HG02852 (cell line): Measurements from ENCODE around the gene FOXJ3.

ENCODE experiments used
- ATAC-seq: cut with Tn5 transposase; IDR thresholded peaks from one replicate; pipeline ENCODE4 v1.9.1; 2021; ENCODE audit warnings: mild to moderate bottlenecking, moderate library complexity; ENCODE audit not compliant: unreplicated experiment

Gene FOXJ3

DNA sequence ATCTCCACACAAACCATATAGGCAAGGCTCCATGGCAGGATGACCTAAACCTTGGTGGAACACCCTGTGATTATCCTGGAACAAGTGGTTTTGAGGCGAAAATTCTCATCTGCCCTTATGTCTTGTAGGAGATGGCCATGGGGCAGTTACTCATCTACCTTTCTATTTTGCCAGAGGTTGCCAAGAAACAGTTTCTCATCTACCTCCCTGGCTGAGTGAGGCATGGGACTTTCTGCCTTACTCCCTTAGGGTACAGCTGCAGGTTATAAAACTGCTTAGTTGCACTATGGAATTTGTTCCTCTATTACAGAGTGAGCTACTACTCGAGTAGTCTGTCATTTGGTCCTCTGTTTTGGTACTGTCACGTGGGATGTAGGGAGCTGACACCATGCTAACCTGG, 139.2 kb downstream of the FOXJ3 start:
- no peak for ATAC-seq

DNA sequence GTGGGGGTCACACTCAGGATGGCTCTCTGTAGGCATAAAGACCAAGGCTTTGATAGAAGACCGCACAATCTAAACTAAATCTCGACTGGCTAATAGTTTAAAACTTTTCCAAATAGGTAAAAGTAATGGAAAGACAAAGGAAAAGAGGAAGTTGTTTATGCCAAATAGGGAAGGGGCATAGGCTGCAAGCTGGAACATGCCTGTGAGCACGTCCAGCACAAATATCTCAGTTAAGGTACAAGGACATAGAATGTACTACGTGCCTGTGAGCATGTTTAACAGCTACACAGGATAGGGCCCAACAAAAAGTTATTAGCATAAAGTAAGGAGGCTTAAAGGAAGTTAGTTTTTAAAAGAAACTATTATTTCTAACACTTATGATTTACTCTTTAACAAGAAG, 142.9 kb downstream of the FOXJ3 start:
- no peak for ATAC-seq

DNA sequence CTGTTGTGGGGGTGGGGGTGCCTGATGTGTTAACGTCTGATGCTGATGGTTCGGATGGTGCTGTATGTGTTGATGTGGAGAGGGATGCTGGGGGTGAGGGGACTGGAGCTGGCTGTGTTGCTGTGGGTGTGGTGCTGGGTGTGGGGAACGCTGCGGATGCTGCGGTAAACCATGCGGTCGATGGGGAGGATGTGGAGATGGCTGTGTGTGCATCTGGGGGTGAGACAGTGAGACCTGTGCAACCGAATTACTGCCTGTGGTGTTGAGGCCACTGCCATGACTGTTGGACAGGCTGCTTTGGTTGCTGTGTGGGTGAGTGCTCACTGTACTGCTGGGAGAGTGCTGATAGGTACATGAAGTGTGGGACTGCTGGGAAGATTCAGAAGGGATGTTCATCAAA, 143.7 kb downstream of the FOXJ3 start:
- no peak for ATAC-seq

DNA sequence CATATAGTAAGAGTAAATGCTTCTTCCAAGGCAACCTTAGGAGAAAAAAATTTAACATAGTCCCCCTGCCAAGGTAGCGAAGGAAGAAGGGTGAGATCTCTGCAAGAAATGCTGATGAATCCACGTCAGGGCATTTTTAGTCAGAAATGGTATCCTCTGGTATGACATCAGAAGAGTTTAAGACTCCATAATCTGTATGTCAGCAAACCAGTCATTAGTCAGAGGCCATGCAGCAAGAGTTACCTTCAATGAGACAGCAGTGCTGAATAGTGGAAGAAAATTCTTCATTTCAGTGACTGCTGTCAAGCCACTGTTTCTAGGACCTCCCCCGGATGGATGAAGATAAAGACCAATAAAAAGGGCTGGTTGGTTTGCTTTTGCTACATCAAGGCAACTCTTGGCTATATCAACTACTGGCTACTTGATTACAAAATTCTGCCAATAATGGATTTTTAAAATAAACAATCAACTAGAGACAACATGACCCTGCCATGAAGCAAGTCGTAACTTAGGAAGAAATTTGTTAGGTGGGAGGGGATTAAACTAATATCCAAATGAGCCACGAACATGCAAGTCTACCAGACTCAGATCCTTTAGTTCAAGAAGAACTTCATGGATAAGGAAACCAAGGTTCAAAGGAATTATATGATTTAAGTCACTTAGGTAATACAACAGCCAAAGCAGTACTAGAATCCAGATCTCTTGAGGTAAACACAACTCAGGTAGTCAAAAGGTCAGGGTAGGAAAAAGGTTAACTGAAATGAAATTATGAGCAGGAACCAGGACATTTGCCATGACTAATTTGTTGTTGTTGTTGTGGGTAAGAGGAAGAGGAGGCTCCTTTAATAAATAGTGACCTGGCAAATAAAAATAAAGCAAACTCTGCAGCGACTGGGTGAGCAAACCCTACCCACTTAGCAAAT, 144.8 kb downstream of the FOXJ3 start:
- no peak for ATAC-seq

DNA sequence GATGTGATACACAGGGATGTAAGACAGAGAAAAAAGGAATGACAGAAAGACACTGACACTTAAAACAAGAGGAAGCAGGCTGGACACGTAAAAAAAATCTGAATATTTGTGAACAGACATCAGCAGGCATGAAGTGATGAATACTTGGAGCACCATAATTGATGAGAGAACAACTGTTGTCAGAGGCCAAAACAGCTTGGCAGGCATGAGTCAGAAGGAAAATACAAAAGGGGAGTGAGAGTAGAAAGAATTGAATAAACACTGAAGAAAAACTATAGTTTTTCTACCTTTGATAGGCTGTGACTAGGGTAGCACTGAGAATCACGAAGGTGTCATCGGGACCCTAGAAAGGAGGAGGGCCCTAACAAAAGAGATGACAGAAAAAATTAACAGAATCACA, 148.9 kb downstream of the FOXJ3 start:
- no peak for ATAC-seq

DNA sequence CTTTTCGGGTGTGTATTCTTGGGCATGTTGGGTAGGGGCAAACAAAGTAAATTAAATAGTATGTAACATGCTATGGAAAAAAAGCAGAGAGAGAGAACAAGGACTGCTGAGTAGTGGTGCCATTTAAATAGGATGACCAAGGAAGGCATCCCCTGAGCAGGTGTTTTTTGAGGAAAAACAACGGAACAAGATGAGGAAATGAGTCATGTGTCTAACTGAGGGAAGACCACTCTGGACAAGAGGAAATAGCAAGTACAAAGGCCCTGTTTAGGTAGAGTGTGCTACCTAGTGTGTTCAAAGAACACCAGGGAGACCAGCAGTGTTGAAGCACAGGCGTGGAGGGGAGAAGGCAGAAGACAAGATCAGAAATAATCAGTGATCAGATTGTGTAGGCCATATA, 150.4 kb downstream of the FOXJ3 start:
- ATAC-seq: no peak

DNA sequence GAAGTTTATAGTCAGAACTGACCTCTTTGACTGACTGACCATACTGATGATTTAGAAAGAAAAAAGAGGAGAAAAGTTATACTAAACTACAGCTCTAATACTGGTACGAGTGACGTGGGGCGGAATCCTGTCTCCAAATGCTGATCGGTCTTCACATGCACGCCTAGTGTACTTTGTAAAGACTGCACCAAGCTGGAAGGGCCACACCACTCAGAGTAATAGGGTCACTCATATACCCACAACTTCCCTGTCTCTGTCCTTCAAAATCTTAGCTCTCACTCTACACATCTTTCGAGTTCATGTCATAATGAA, 151.1 kb downstream of the FOXJ3 start:
- no peak for ATAC-seq

DNA sequence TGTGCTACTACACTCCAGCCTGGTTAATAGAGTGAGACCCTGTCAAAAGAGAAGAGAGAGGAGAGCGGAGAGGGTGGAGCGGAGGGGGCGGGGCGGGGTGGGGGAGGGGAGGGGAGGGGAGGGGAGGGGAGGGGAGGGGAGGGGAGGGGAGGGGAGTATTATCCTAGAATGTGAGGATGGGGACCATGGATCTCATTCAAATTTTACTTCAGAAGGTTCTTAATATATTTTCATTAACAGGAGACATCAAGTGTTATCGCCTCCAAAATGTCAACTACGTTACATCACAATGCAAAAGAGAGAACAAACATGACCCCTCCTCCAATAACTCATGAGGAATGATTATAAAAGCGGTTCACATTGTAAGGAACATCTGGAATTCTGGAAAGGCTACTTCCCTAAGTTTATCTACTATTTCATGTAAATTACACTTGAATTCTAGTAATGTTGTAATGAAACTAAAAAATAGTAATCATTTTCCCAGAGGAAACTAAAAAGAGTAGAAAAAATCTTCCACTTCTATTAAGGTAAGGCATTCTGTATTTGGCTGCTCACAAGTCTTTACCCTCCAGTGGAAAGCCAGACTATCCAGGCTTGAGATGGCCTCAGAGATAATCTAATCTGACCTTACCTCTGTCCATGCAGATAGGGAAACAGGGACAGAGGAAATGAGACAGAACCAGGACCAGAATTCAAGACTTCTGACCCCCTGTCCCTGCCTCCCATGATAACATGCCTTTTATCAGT, 151.7 kb downstream of the FOXJ3 start:
- no peak for ATAC-seq

DNA sequence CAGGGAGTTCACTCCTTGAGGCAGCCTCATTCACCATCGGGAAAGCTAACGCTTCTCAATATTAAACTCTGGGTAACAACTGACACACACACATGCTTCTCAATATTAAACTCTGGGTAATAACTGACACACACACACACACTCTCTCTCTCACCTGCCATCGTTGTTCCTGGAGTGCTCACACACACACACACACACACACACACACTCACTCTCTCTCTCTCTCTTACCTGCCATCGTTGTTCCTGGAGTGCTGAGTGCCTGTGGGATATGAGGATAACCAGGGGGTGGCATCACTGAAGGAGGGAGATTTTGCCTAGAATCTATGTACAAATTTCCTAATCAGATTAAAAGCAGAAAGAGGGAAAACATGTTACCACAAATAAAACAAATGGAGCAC, 153.3 kb downstream of the FOXJ3 start:
- ATAC-seq: no peak

DNA sequence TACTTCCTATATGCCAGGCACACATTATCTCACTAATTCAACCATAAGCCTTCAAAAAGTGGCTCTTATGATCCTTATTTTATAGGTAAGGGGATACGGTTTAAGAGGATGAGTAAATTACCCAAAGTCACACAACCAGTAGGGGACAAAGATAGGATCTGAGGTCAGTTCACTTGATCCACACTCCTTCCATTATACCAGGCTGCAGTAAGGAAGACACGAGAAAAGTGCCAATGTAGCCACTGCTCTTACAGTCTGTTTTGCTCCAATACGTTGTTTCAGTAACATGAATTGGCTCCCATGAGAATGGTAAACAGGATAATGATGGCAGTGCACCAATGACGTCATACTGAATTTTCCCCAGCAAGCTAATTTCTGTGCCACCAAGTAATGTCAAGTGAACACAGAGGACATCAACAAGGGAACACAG, 155.1 kb downstream of the FOXJ3 start:
- ATAC-seq: no peak

DNA sequence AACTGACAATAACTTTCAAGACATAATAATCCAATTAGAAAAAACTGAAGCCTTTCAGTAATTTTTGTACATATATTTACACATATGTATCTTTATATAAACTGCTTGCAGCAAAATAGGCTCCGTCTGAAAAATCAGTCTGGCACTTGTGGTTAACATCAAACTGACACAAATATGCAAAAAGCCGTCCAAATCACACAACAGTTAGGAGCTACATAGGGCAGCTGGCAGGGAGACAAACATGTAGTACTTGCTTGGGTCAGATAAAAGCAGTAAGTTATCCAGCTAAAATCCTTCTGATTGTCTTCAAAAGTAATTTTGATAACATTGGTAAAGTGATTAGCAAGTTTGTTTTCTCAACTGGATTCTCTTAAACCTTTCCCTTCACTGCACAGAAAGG, 155.8 kb downstream of the FOXJ3 start:
- no peak for ATAC-seq

DNA sequence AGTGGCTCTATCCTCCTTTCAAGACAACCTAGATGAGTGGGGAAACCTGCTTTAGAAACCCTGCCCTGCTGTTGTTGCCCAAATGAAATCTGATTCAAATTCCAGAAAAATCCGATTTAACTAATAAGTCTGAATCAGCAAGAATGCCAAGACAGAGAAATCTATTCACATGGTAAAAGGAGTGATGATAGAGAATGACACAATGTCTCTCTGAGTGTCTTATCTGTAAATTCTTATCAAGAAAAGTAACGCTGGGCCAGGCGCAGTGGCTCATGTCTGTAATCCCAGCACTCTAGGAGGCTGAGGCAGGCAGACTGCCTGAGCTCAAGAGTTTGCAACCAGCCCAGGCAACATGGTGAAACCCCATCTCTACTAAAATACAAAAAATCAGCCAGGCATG, 156.8 kb downstream of the FOXJ3 start:
- ATAC-seq: no peak

DNA sequence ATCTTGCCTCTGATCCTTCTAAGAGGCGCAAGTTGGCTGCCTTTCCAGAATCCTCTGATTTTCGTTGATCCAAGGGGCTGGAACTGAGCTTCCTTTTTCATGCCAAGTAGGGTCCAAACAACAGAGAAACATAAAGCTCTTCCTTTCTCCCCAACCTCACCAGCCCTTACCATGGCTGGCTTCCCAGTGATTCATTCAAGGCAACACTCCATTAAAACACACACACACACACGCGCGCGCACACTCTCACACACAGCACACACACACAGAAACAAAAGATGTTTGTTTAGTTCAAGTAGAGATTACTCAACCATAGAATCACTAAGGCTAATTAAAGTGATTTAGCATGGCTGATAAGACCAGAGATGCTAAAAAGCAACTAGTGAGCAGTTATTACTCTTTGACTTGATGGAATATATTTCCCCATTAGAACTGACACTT, 157.5 kb downstream of the FOXJ3 start:
- no peak for ATAC-seq

DNA sequence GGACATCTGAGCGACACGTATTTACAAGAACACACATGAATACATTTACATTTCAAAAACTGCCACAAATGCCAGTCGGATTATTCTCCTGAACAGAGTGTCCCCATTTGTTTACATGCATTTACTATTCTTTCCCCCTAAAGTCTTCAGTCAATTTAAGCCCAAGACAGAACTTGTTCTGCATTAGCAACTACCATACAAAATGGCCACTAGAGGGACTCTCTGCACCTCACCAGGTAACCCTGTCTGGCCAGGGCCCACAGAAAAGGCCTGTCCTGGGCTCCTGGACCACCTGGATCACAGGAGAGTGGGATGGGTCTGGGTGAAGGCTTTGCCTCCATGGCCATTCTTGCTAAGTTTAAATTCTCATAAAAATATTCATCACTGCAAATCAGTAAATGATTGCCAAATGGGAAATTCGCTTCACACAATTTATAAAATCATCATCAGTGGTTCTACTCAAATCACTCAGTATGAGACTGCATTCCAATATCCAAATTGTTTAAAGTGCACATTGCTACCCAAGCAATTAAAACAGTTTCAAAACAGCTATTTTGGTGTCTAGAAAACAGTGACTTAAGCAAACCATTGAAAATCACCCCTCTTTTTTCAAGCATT, 158.0 kb downstream of the FOXJ3 start:
- no peak for ATAC-seq

DNA sequence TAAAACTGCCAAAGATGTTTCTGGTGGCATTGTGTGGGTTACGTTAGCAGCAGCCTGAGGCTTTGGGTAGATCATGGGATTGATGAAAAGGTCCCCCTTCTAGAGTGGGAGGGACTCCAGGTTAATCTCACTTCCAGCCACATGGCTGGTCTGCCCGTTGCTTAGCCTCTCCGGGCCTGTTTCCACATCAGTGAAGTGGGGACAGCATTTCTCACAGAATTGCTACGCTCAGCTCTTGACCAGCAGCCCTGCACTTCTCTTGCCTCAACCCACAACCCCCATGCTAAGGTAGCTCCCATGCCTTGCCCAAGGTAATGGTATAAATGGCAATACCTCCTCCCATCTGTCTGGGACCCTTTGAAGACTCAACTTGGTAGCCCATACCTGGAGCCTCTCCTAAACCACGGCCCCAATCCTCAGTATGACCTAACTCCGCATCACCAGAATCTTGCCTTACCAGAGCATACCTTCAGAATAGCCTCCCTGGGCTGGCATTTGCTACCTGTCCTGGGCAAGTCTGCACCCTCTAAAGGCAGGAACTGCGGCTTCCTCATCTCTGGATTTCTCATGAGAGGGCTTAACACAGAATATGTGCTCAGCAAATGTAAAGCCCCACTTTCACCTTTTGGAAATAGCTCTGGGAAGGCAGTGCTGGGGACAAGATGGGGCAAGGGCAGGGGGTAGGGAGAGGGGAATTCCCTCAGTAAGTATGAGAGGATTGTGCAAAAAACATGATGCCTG, 159.6 kb downstream of the FOXJ3 start:
- ATAC-seq: no peak

DNA sequence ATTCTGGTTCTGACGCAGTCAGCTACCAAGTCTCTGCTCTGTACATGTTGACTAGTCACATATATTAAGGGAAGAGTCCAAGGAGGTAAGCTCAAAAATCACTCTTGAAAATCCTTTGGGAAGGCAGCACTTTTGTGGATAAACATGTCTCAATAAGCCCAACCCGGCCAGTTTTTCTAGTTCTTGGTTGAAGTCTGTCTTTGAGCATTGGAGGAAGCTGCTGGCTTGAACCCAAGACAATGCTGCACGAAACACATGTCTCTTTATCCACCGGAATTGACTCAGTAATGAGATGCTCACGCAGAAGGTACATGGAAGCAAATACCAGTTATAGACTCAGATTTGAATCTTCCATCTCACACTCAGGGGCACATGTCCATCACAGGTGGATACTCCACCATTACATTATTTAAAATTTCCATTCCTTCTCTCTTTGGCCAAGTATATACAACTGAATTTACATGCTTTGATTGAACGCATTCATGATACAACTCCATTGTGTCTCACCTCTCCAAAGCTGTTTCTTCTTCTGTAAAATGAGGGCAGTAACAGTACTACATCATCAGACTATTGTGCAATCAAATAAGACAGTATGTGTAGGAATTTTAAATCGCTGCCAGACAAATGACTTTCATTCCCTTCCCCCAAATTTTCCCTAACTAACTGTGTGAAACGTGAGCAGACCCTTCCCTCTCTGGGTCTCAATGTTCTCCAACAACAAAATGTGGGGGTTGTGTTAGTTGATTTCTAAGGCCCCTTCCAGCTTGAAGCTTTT, 160.9 kb downstream of the FOXJ3 start:
- no peak for ATAC-seq

DNA sequence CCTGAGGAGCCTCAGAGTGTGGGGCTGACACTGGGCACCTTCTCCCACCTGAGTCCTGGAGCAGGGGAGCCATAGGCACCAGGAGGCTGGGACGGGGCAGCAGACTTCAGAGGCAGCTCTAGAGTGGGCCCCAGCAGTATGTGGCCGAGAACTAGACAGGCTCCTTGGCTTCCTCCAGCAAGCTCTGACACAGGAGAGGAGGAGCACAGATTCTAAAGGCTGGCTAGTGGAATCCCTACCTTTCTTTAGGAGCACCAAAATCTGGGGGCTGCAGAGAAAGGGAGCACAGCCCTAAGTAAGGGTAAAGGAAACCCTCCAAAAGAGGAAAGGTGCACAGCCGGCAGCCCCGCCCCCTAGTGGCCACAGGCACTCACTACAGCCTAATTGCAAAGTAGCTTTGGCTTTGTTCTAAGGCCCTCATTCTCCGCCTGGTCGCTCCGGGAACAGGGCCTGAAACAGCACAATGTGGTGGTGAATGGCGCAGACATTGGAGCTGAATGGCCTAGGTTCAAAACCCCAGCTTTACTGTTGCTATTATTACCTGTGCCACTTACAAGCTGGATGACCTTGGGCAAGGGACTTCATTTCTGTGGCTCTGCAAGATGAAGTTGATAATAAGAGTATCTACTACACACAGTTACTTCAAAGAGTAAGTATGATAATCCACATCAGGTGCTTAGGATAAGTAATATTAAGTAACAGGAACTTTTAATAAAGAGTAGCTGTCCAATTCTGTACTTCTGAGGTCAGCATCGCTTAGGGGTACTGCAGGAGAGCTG, 161.7 kb downstream of the FOXJ3 start:
- ATAC-seq: no peak

DNA sequence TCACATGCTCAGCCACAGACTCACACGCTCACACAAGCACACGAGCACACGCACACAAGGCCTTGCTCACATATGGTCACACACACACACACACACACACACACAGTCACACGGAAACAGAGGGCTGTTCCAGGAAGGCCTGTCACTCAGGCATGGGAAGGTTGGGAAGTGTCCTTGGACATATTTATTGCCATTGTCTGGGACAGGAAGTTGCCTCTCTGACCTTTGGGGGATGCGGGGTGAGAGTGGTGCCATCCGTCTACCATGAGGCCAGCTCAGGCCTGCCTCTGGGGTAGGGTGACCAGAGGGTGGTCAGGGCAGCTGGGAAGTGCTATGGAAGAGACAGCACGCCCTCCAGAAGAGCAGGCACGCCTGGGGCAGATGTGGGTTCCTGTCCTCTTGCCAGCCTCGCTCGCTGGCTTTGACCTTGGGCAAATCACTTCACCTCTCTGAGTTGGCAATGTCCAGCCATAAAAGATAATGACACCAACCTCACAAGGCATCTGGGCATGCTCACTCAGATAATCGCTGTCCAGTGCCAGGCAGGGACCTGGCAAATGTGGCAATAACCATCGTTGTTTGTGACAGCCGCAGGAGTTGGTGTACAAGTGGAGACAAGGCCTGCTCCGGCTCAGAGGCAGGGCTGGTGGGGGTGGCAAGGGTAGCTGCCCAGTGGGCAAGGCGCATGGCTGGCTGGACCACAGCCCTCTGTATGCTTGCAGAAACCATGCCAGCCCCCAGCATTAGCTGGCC, 162.5 kb downstream of the FOXJ3 start:
- no peak for ATAC-seq

DNA sequence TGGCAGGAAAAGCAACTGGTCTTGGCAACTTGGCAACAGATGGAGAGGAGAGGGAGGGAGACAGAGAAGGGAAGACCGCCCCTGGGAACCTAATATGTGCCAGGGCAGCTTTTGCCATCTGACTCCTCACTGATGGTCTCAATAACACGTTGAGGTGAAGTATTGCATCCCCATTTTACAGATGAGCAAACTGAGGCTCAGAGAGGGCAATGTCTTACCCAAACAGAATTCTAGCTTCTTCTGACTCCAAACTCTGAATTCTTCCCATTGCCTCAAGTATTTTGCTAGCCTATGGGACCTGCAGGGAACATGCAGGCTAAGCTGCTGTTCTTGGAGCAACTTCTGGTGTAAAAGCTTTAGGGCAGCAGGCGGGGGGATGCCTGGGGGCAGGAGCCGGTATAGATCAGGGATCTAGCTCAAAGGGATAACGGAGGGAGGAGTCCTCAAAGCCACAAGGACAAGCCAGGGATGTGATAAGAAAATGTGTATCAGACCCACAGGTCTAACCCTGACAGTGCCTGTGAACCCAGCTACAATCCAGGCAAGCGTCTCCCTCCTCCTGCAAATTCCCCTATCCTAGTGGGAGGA, 163.3 kb downstream of the FOXJ3 start:
- no peak for ATAC-seq
